ENCODE results near the gene COMMD2.

COMMD2 gene

DNA sequence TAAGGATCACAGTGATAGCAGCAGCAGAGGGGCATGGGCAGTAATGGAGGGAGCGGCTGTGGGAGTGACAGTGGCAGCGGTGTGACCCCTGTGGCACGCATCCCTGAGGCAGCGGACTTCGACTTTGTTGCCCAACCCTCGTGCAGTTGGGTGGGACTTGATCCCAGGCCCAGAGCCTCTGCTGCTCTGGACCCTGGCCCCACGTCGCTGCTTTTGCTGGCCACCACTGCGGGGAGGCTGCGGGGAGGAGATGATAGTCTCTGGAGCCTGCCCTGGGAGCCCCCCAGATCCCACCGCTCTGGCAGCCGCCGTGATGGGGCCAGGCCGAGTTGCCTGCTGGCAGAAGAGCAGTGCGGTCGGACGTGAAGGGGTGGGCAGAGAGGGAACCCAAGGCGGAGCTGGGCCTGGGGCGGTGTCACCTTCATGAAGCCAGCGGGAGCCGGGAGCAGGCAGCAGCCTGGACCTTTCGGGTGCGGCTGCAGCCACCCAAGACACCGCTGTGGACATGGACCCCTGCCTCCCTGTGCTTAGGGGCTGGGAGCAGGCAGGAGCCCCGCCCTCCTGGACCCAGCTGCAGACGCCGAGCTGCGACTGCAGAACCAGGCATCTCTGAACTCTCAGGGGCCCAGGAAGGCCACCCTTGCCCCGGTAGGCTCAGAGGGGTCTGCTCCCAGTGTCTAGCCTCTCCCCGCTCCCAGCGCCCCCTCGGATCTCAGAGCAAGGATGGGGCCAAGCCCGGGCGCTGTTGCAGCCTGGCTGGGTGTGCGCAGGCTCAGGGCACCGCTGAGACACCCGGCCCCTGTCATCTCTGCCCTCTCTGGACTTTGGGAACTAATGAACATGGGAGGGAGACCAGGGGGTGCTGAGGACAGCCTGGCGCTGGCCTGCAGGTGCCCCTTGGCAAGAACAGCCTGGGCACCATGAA lies 38.3 kb downstream of the COMMD2 start:
- no peak for DNase-seq (ENCODE audit: extremely low spot score, insufficient read length, low read depth)
- no peak for FAIRE-seq

DNA sequence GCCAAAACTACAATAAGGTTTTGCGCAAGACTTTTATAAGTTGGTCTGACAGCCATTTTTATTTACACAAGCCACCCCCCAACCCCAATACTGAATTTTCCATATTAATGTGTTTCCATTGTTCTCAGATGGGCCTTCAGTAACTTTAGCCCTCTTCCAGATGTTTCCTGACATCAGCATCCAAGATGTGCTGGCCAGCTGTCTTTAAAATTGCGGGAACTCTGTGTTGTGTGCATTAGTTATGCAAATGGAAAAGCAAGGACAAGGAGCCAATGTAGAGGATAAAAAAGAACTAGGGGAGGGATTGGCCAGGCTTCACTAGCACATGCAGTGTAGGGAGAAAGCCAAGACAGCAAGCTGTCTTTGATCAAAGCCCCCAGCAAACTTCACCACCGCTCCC lies 45.4 kb downstream of the COMMD2 start:
- no peak for DNase-seq (ENCODE audit: extremely low spot score, insufficient read length, low read depth)
- FAIRE-seq: no peak

DNA sequence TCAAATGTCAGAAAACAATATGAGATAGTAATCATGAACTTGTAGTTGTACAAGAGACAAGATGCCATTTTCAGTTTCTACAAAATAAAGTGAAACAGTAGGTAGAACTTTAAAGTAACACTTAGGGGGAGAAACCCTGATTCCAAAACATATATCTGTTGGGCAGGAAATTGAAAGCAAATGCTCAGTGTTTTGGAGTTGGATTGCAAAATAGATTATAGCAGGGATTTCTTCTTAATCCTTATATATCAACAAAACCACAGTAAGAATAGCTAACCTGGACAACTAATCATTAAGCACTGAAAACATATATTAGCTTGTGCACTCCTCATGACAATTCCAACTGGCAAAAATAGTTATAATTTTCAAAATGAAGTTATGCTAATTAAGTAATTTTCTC lies 46.9 kb downstream of the COMMD2 start:
- no peak for FAIRE-seq
- DNase-seq (ENCODE audit: extremely low spot score, insufficient read length, low read depth): no peak

DNA sequence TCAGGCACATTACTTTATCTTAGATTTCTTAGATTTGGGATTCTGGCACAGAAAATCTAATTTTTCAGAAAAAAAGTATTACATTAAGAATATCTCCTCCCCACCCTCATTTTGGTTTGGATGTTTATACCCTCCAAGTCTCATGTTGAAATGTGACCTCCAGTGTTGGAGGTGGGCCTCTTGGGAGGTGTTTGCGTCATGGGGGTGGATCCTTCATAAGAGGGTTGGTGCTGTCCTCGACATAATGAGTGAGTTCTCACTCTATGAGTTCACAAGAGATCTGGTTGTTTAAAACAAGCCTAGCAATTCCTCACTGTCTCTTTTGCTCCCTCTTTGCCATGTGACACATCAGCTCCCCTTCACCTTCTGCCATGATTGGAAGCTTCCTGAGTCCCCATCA lies 48.8 kb downstream of the COMMD2 start:
- FAIRE-seq (no peak), DNase-seq (ENCODE audit: extremely low spot score, insufficient read length, low read depth) (no peak)

DNA sequence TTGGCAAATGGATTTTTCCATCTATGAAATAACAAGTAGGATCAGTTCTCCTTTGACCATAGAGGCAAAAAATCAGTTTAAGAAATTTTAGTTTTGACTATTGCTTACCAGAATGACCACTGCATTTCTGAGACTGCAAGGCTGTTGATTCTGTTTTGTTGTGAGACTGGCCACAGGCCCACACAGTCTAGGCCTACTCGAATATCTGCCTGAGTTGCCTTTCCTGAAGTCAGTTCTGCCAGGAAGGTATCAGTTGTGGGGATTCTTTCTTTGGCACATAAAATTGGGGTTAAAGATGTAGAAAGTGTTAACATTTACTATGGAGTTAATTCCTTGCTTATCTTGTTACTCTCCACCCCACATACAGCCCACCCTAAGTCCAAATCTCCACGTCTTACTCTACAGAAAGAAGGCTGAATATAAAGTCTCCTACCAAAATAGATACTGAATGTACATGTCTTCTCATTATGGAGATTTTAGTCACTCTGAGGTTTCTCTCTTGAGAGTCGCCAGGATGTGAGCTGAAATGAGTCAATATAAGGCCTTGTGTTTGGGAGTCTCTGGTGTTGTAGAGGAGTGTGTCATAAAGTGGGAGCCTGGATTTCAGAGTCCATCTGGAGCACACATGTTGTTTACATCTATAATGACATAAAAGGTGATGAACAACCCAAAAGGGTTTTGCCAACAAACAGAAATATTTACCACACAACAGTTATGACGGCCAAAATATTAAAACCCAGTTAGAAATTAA lies 49.4 kb downstream of the COMMD2 start:
- FAIRE-seq: no peak

DNA sequence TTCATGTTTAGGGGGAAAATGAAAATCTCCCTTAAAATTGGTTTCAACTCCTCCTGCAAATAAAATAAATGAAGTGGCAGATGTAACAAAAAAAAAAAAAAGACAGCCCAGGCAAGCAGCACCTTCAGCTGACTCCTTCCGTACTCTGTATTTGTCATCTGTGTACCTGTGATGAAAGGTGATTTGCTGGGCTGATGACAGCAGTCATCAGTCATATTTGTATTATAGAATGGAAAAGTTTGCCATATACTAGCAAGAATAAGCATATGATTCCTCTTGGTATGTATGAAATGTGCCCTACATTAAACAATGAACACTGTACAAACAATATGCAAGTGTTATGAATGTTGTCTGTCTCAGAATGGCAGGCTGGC lies 50.3 kb downstream of the COMMD2 start:
- no peak for DNase-seq (ENCODE audit: extremely low spot score, insufficient read length, low read depth)
- FAIRE-seq: no peak

More for the DNA sequence above, 49.4 kb downstream of the COMMD2 start:
- DNase-seq (ENCODE audit: extremely low spot score, insufficient read length, low read depth): no peak

DNA sequence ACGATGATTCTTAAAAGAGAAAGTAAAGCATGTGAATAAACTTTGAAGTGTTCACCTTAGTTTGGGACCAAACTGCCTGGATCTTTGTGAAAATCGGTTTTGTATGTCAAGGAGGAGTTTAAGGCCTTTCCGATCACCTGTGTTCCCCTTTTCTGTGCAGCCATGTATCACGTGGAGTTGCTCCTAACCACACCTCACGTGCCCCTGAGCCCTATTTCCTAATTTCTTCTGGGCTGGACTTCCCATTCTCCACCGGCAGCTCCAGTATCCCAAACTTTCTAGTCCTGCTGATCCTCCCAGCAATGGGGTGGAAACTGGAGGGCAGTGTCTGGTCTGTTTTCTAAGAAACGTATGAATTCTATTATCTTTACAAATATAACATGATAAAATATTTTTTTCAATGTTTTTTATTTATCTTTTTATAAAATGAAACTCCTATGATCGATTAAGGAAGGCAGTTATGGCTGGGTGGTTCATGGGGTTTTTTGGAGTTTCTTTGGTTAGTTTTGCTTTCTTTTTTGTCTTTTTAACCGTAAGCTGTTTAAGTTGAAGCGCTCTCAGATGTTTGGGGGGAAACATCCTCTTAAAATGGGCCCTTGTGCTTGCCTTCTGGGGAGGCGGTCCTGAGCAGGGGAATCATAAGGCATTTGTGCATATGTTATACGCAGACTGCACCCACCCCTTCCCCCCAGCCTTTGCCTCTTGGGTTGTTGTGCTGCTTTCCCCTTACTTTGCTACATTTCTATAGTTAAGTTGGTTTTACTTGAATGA lies 50.9 kb downstream of the COMMD2 start:
- DNase-seq (ENCODE audit: extremely low spot score, insufficient read length, low read depth): no peak
- FAIRE-seq: peak; percentile 60

Data from GM18507 (cell line).